IMR-90 (cell line): ENCODE results near the gene ASCL1.

ENCODE experiments used
- CEBPB ChIP-seq: IDR thresholded peaks from 2 replicates; pipeline ENCODE4 v1.6.1; 2012; ENCODE audit warnings: low read depth, low read length, improper control_type of control experiment
- ELK1 ChIP-seq: fragments of 150-350 bp; IDR thresholded peaks from 2 replicates; pipeline ENCODE4 v1.6.1; 2016; ENCODE audit warnings: low read depth, mild to moderate bottlenecking, low read length, moderate library complexity, borderline replicate concordance
- FOS ChIP-seq: fragments of 150-350 bp; IDR thresholded peaks from 2 replicates; pipeline ENCODE4 v1.6.1; 2016; ENCODE audit warnings: low read depth, low read length
- MAFK ChIP-seq: IDR thresholded peaks from 2 replicates; pipeline ENCODE4 v1.6.1; 2012; ENCODE audit warnings: low read depth, low read length, improper control_type of control experiment
- MXI1 ChIP-seq: IDR thresholded peaks from 2 replicates; pipeline ENCODE4 v1.6.1; 2012; ENCODE audit warnings: low read depth, mild to moderate bottlenecking, low read length, moderate library complexity, borderline replicate concordance
- NFE2L2 ChIP-seq: fragments of 150-350 bp; IDR thresholded peaks from 2 replicates; pipeline ENCODE4 v1.6.1; 2016; ENCODE audit warnings: low read depth, mild to moderate bottlenecking, low read length
- POLR2A ChIP-seq: IDR thresholded peaks from 2 replicates; pipeline ENCODE4 v1.6.1; 2012; ENCODE audit warnings: mild to moderate bottlenecking, low read depth, low read length
- RCOR1 ChIP-seq: IDR thresholded peaks from 2 replicates; pipeline ENCODE4 v1.6.1; 2012; ENCODE audit warnings: mild to moderate bottlenecking, low read length, improper control_type of control experiment; ENCODE audit not compliant: insufficient replicate concordance
- RFX5 ChIP-seq: IDR thresholded peaks from 2 replicates; pipeline ENCODE4 v1.8.0; 2012; ENCODE audit warnings: low read depth, mild to moderate bottlenecking, low read length, moderate library complexity
- SMC3 ChIP-seq: fragments of 150-350 bp; IDR thresholded peaks from 2 replicates; pipeline ENCODE4 v1.6.1; 2016; ENCODE audit warnings: low read depth, mild to moderate bottlenecking, antibody characterized with exemption, low read length, moderate library complexity
- TF ChIP-seq, protein P1 (sequence below): conservative IDR thresholded peaks from 2 replicates; pipeline ENCODE4 v1.5.1; 2012; ENCODE audit warnings: mild to moderate bottlenecking, low read depth, low read length, improper control_type of control experiment

GRCh38 chr12:102910137-102910536 lies 47.3 kb upstream of the ASCL1 start:
- TF ChIP-seq CEBPB = no peak
- TF ChIP-seq, protein P1, sequence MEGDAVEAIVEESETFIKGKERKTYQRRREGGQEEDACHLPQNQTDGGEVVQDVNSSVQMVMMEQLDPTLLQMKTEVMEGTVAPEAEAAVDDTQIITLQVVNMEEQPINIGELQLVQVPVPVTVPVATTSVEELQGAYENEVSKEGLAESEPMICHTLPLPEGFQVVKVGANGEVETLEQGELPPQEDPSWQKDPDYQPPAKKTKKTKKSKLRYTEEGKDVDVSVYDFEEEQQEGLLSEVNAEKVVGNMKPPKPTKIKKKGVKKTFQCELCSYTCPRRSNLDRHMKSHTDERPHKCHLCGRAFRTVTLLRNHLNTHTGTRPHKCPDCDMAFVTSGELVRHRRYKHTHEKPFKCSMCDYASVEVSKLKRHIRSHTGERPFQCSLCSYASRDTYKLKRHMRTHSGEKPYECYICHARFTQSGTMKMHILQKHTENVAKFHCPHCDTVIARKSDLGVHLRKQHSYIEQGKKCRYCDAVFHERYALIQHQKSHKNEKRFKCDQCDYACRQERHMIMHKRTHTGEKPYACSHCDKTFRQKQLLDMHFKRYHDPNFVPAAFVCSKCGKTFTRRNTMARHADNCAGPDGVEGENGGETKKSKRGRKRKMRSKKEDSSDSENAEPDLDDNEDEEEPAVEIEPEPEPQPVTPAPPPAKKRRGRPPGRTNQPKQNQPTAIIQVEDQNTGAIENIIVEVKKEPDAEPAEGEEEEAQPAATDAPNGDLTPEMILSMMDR = no peak
- no peak for TF ChIP-seq RFX5
- no peak for TF ChIP-seq SMC3
- no peak for TF ChIP-seq MXI1
- TF ChIP-seq NFE2L2 = no peak
- no peak for TF ChIP-seq MAFK
- no peak for TF ChIP-seq POLR2A
- no peak for TF ChIP-seq RCOR1
- TF ChIP-seq FOS = no peak
- no peak for TF ChIP-seq ELK1
